Kidney capillary endothelial cell (primary cell): ENCODE results near the gene DAPK2.

Experiments used
- DNase-seq: peaks from one replicate; pipeline ENCODE4 v3.0.0-alpha.2; 2018; ENCODE audit warnings: low spot score

The DAPK2 gene

GRCh38 chr15:63996794-63997357 lies 49.4 kb downstream of the DAPK2 start:
- DNase-seq, result no peak

DNA sequence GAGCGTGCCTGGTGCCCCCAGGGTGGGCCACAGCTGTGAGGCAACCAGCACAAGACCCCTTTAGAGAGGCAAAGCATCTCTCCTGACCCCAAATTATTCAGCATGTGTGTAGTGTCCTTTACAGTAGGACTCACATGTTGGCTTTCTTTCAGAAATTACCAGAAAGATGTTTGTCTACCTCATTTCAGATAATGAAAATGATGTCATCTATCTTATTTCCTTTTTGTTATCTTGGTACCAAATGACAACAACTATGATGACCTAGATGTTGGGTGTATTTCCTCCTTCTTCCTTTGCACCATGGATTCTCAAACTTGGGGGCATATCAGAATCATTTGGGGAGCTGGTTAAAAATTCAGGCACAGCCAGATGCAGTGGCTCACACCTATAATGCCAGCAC lies 50.5 kb downstream of the DAPK2 start:
- DNase-seq, result no peak

DNA sequence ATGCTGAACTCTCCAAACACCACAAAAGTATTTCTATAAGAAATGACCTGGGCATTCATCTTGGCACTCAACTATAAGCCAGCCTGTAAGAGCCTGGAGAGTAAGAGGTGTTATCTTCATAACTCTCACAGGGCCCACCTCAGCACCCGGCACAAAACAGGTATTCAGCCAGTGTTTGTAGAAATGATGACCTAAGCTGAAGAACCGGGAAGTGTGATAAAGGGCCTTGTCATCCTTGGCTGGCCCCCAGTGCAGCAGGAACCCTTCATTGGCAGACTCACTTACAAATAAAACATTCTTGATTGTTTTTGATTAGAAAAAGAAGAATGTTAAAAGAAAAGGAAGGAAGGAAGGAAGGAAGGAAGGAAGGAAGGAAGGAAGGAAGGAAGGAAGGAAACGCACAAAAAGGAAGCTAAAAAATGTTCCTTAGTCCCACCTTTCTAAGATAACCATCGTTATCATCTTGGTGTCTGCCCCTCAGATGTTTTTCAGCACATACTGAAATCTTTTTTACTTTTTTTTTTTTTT lies 52.1 kb downstream of the DAPK2 start:
- DNase-seq, result no peak

GRCh38 chr15:63992300-63992699 lies 54.0 kb downstream of the DAPK2 start:
- no peak for DNase-seq

DNA sequence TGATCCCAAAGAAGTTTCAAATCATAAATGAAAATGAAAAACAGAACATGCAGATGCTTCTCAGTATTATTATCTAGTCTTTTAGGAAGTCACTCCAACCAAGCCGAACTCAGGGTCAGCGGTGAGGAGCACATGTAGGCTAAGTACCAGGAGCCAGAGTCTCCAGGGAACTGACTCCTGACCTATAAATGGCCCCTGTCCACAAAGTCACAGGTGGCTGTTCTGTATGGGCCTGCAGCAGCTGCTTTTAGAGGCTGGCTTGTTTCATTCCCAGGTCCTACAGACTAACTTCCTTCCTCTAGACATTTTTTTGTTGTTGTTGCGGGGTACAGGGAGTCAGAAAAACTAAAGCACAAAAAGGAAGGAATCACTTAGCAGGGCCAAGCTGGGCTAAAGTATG lies 54.6 kb downstream of the DAPK2 start:
- DNase-seq, result no peak

DNA sequence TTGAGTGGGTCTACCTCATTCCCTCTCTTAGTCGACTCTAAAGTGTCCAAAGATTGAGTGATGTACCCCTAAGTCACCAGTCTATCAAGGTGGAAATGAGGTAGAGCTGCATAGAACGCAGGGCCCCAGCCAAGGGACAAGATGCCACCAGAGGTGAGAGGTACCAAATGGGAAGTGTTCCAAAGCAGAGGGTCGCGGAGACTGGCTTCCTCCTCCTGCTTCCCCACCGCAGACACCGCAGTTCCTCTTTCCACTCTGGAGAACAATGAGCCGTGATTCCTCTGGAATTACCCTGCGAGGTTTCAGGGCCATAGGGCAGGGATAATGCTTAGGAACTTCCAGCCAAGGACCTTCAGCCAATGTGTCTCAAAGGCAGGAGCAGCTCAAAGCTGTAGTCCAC lies 55.8 kb downstream of the DAPK2 start:
- no peak for DNase-seq

DNA sequence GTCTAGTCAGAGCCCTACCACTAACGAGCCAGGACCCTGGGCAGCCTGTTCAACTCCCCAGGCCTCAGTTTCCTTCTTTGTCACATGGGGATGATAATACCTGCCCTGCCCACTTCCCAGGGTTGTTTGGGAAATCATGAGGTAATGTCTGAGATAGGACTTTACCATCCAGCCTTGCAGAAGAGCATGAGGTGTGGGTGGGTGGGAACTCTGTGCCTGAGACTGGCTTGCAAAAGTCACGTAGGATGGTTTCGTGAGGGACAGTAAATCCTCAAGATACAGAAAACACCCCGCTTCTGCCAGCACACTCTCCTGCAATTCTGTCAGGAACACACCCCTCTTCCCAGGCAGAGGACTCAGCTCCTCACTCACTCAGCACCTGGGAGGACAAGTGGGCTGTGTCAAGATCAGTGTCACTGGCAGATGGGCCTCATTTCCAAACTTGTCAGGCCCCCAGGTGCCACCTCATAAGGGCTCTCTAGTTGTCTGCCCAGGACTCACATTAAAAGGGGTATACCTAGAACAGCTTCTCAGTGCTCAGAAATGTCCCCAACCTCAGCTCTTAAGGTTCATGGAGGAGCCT lies 58.4 kb downstream of the DAPK2 start:
- DNase-seq, result no peak

GRCh38 chr15:63986751-63987341 lies 59.4 kb downstream of the DAPK2 start:
- DNase-seq, result no peak

GRCh38 chr15:63986185-63986680 lies 60.1 kb downstream of the DAPK2 start:
- no peak for DNase-seq

DNA sequence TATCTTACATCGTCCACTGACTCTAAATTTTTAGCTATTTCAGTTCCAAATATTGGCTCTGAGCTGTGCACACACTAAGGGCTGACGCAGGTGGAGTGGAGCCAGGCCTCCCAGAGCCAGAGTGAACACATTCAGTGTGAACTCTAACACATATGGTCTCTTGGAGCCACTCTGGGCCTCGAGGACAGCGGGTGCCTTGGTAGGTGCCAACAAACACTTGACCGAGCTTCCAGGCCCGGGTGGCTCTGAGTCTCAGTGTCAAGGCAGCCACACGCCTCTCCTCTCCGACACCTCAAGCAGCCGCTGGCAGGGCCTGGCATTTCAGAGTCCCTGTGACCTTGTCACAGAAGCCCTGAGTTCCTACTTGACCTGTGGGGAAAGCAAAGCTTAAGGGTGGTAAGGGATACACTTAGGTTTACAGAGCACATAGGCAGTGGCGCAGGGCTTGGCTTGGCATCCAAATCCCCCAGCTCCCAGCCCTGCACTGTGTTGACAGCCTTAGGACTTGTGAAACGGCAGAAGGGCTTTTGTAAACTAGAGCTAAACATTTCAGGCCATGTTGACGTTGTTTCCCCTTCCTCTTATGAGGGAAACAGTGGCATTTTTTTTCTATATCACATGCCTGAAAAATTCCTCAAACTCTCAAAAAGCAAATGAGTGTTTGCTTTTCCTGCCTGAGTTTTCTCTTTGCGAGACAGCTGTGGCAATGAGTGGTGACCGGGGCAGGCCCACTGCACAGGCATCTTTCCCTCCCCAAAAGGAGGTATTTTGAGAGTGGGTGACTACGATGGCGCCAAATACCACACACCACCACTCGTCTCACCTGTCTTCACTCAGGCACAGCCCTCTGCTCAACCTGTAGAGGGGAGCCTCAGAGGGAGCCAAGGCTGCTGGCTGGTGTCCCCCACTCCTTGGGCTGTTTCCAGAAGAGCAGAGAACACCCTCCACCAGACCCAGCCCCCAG lies 60.8 kb downstream of the DAPK2 start:
- DNase-seq, result no peak

GRCh38 chr15:63984331-63984730 lies 62.0 kb downstream of the DAPK2 start:
- no peak for DNase-seq

GRCh38 chr15:63983061-63983711 lies 63.1 kb downstream of the DAPK2 start:
- DNase-seq, result no peak

DNA sequence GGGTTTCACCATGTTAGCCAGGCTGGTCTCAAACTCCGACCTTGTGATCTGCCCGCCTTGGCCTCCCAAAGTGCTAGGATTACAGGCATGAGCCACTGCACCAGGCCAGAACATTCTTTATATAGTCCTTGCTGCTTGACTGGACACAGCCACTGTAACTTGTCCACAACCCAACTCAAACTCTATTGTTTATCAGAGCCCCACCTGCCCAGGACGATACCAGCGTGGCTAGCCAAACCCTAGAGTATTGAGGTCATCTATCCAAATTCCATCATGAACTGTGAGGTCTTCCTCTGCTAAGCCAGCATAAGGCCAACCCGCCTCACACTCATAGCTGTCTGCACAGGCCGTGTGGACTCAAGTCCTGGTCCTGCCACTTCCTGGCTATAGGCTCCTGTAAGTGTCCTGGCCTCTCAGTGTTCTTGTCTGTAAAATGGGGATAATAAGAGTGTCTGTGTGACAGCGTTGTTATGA lies 63.9 kb downstream of the DAPK2 start:
- no peak for DNase-seq

- no peak for DNase-seq
These were observed 64.5 kb downstream of the DAPK2 start for GRCh38 chr15:63981596-63982320.

GRCh38 chr15:63979262-63979793 lies 67.0 kb downstream of the DAPK2 start:
- no peak for DNase-seq

GRCh38 chr15:63978511-63979261 lies 67.6 kb downstream of the DAPK2 start:
- DNase-seq, result no peak

- DNase-seq, result no peak
These were observed 69.2 kb downstream of the DAPK2 start for GRCh38 chr15:63977119-63977518.

GRCh38 chr15:63974021-63974420 lies 72.3 kb downstream of the DAPK2 start:
- DNase-seq, result no peak

DNA sequence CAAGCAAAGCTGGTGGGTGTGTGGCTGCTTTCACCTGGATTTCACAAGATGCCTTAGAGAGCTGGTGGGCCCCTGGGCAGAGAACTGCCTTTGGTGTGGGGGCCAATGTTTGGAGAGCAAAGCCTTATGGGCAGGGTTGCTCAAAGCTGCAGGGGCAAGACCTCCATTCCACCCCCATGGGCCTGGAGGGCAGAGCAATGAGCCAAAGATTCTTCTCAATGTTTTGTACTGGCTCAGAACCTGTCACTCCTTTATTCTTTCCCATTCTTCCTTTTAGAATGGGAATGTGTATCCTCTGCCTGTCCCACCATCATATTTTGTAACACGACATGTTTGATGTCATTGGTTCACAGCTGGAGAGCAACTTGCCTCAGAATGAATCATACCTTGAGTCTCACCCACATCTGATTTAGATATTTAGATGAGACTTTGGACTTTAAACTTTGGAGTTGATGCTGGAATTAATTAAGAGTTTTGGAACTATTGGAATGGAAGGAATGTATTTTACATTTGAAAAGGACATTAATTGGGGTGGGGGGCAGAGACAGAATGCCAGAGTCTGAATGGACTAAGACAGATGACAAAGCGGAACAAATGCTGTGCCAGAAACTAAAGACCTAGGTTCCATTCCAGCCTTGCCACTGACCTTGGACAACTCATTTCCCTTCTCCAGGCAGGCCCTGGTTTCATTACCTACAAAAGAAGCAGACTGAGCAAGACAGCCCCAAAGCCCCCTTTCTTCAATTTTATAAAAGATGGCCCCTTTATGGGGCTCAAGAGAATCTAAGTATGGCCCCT lies 72.9 kb downstream of the DAPK2 start:
- no peak for DNase-seq
